Measurements from ENCODE around the gene IQSEC1. TPM values are rescaled to one million over a fixed set of nuclear protein-coding genes. Genes with fewer than 3 reads are reported as not detected.
A peak's percentile ranks its signal among the peaks of the same experiment; 100 is the strongest.

Gene IQSEC1
- total and polyA plus RNA-seq, 2 of the 8 experiments (the other 6 are each of a cell fraction or from before 2014, with no cell fraction given) = 6.8 to 28.8 TPM

GRCh38 chr3:12965999-12966846, 107.0 kb downstream of the IQSEC1 start:
- H3K79me1 ChIP-seq (ENCODE audit: low read depth, low read length) = peaks cover 21% of the 10 kb centered on the region
- peaks cover 4 to 34% of the 10 kb centered on the region in 2 experiments for H4K20me1 ChIP-seq (replicated peaks in 1 of 2; ENCODE audit: control insufficient read depth in 1 of 2, insufficient read depth in 2 of 2, low read length in 2 of 2)
- H3K4me2 ChIP-seq (ENCODE audit: insufficient read depth in 1 of 2, low read depth in 2 of 2, low read length in 2 of 2) = peak overlapping the region; percentile 90 to 95
- H3K9me3 ChIP-seq (ENCODE audit: insufficient read depth in 2 of 2, low read depth in 1 of 2, low read length in 1 of 2) = no peaks in the 10 kb centered on the region
- no peak overlapping the region for H4K8ac ChIP-seq (ENCODE audit: extremely low read depth, insufficient read depth, low read length)
- no peak overlapping the region for H2BK12ac ChIP-seq (ENCODE audit: low read depth, low read length)
- no peak overlapping the region for H3K23ac ChIP-seq (ENCODE audit: insufficient read length)
- POLR2A ChIA-PET (ENCODE audit: partially characterized antibody) = interaction anchor here (0.8 to 3.6 kb wide), 8 partner anchors 8 to 65 kb away, joined by 3 to 15 read pairs (median 4); no protein-coding TSS in a partner anchor
- peaks cover 0 to 39% of the 10 kb centered on the region in 2 experiments; a peak in 2 of 4 replicates for H3K79me2 ChIP-seq (ENCODE audit: control insufficient read depth in 1 of 2, insufficient read depth in 2 of 2, low read length in 2 of 2)
- H2BK120ac ChIP-seq (replicated peaks; ENCODE audit: low read depth, low read length) = no peak overlapping the region
- H3K4ac ChIP-seq (replicated peaks; ENCODE audit: insufficient read length, low read depth, low read length) = no peak overlapping the region
- 80% methylated on average over 11 of the region's 11 CpGs; no CpG with 5 or more reads in 1 of the 2 experiments for WGBS, 2 experiments (ENCODE audit: extremely low coverage in 1 of 2, insufficient coverage in 1 of 2, insufficient read length in 1 of 2, insufficient replicate concordance in 2 of 2, low coverage in 1 of 2, low lambda C conversion rate in 2 of 2, missing lambda C conversion rate in 1 of 2)
- CTCF ChIA-PET (ENCODE audit: partially characterized antibody) = interaction anchor here (0.6 to 25.8 kb wide), 12 partner anchors 17 to 250 kb away, joined by 3 to 267 read pairs (median 4); no protein-coding TSS in a partner anchor
- no peaks in the 10 kb centered on the region for H3K36me3 ChIP-seq (ENCODE audit: control insufficient read depth in 2 of 4, insufficient read depth in 4 of 4, low read length in 3 of 4)
- H2AFZ ChIP-seq (ENCODE audit: low read length) = no peak overlapping the region
- no peak overlapping the region for H3K18ac ChIP-seq (ENCODE audit: extremely low read depth, low read length)
- no peak for TF ChIP-seq CHD1 (IDR thresholded peaks at IDR 0.05; ENCODE audit: low read depth, low read length)
- TF ChIP-seq SAP30 (IDR thresholded peaks at IDR 0.05; ENCODE audit: insufficient read depth, insufficient replicate concordance, low read length) = peak; percentile 18
- peak; percentile 2 for TF ChIP-seq EZH2 (IDR thresholded peaks at IDR 0.05; ENCODE audit: low read depth, low read length, severe bottlenecking)
- DNase-seq (ENCODE audit: low read depth in 1 of 2, low spot score in 2 of 2) (no peak), FAIRE-seq (no peak)
- peaks cover 5% of the 10 kb centered on the region for H3K23me2 ChIP-seq (ENCODE audit: low read depth, low read length)
- H3K14ac ChIP-seq (ENCODE audit: insufficient read length) = no peak overlapping the region
- no peak overlapping the region for H2BK15ac ChIP-seq (ENCODE audit: low read length)
- peak overlapping the region; percentile 52 to 87 (median 63); a peak in 7 of 8 replicates for H3K4me3 ChIP-seq (ENCODE audit: extremely low read depth in 1 of 4, insufficient read depth in 2 of 4, low read depth in 3 of 4, low read length in 4 of 4)
- H3K27ac ChIP-seq (ENCODE audit: low read depth, low read length) = no peak overlapping the region
- H2BK20ac ChIP-seq (ENCODE audit: low read length) = no peak overlapping the region
- peaks cover 0 to 12% (median 2%) of the 10 kb centered on the region in 4 experiments; a peak in 5 of 7 replicates for H3K27me3 ChIP-seq (replicated peaks in 1 of 4; ENCODE audit: control insufficient read depth in 3 of 4, extremely low read depth in 1 of 4, insufficient read depth in 3 of 4, low read length in 3 of 4)
- H4K5ac ChIP-seq (ENCODE audit: insufficient read length, low read depth, low read length) = no peak overlapping the region
- H3K56ac ChIP-seq (replicated peaks; ENCODE audit: insufficient read length, low read depth, low read length) = no peak overlapping the region
- H2BK5ac ChIP-seq (ENCODE audit: low read depth, low read length) = no peak overlapping the region
- peaks cover 2 to 24% (median 7%) of the 10 kb centered on the region in 4 experiments; a peak in 6 of 7 replicates for H3K4me1 ChIP-seq (replicated peaks in 1 of 4; ENCODE audit: control insufficient read depth in 3 of 4, insufficient read depth in 4 of 4, low read length in 3 of 4)
- no peak overlapping the region for H3K9ac ChIP-seq (replicated peaks in 1 of 4; ENCODE audit: extremely low read depth in 1 of 4, low read depth in 3 of 4, low read length in 3 of 4)
- H4K91ac ChIP-seq (replicated peaks; ENCODE audit: insufficient read length, low read length) = no peak overlapping the region
- no peak overlapping the region for H2AK5ac ChIP-seq (ENCODE audit: low read depth, low read length)
